K562 (cell line): ENCODE measurements around the gene CLIP1. TPM values are rescaled to one million over a fixed set of nuclear protein-coding genes. Genes with fewer than 3 reads are reported as not detected.

Source experiments
- ATAC-seq: fragments of 200-7000 bp; cut with Tn5 transposase; 3 replicates; pipeline ENCODE4 v1.9.1; 2020; ENCODE audit warnings: moderate library complexity
- BruUV-seq: library from RNA; stranded (reverse); fragments of 400-500 nt; replicated peaks from 2 replicates; lab custom pipeline; 2021; lab: Mats Ljungman, UMichigan
- CTCF ChIA-PET: fragments of 300-600 bp; formaldehyde crosslinking; extraction: SDS; loops from one replicate; lab custom pipeline; 2021; ENCODE audit warnings: low intra/inter-chr PET ratio; lab: Yijun Ruan, JAX
- POLR2A ChIA-PET: fragments of 300-600, 350-650 bp; sonication (Branson Sonifier 250); formaldehyde crosslinking; extraction: SDS; loops from one replicate; lab custom pipeline; 2021; ENCODE audit warnings: antibody characterized with exemption, inconsistent platforms; lab: Yijun Ruan, JAX
- DNase-seq, 4 experiments: peaks; one replicate each; pipeline versions ENCODE4 v3.0.0 to v3.0.0-alpha.2; 2011 to 2018; ENCODE audit warnings: low spot score in 3 of 4, mixed read lengths in 3 of 4; ENCODE audit errors: extremely low read depth in 1 of 4
- FAIRE-seq: peaks from 2 replicates; lab custom pipeline; 2011; peaks lifted over from hg19 to GRCh38; lab: Jason Lieb, UNC
- H2AFZ ChIP-seq: 2 replicates; pipeline ENCODE4 v1.6.0; 2011; ENCODE audit warnings: low read depth, low read length, control low read depth, inconsistent platforms
- H3K27ac ChIP-seq: fragments of 200-600 bp; 3 replicates; pipeline ENCODE4 v1.8.0; 2011; ENCODE audit warnings: low read depth, mild to moderate bottlenecking, control low read depth, inconsistent platforms, low read length, moderate library complexity, mixed read lengths; ENCODE audit errors: extremely low read depth
- H3K27me3 ChIP-seq, 2 experiments: fragments of 300-600 bp in 1 of 2; 2 replicates in 1 of 2; 3 replicates in 1 of 2; pipeline versions ENCODE4 v1.6.0 to v1.8.0; 2011; ENCODE audit warnings: inconsistent platforms in 2 of 2, low read length in 2 of 2, mild to moderate bottlenecking in 1 of 2, mixed read lengths in 1 of 2, moderate library complexity in 1 of 2; ENCODE audit not compliant: control insufficient read depth in 2 of 2, insufficient read depth in 2 of 2
- H3K36me3 ChIP-seq: fragments of 300-600 bp; 3 replicates; pipeline ENCODE4 v1.8.0; 2011; ENCODE audit warnings: mild to moderate bottlenecking, low read length, inconsistent platforms; ENCODE audit not compliant: control insufficient read depth, insufficient read depth
- H3K4me1 ChIP-seq, 2 experiments: fragments of 200-600 bp in 1 of 2; replicated peaks in 1 of 2; 2 replicates in 1 of 2; 3 replicates in 1 of 2; pipeline versions ENCODE4 v1.5.1 to v1.8.0; 2011; ENCODE audit warnings: inconsistent platforms in 2 of 2, low read length in 2 of 2, mild to moderate bottlenecking in 1 of 2, mixed read lengths in 1 of 2, moderate library complexity in 1 of 2; ENCODE audit not compliant: control insufficient read depth in 2 of 2, insufficient read depth in 2 of 2
- H3K4me2 ChIP-seq: 2 replicates; pipeline ENCODE4 v1.6.1; 2011; ENCODE audit warnings: low read length, control low read depth, inconsistent platforms, mixed read lengths; ENCODE audit not compliant: insufficient read depth
- H3K4me3 ChIP-seq: fragments of 200-600 bp; sonication (generic), shearing (Covaris generic); 2 replicates; pipeline ENCODE4 v1.5.1; 2016; ENCODE audit warnings: control low read depth, inconsistent platforms
- H3K79me2 ChIP-seq: fragments of 200-600 bp; 3 replicates; pipeline ENCODE4 v1.8.0; 2011; ENCODE audit warnings: low read length, inconsistent platforms; ENCODE audit not compliant: control insufficient read depth, insufficient read depth
- H3K9ac ChIP-seq, 2 experiments: 2 replicates each; pipeline versions ENCODE4 v1.6.0 to v1.6.1; 2011; ENCODE audit warnings: low read depth in 2 of 2, low read length in 2 of 2, control low read depth in 1 of 2, inconsistent platforms in 1 of 2, mild to moderate bottlenecking in 1 of 2, mixed read lengths in 1 of 2; ENCODE audit not compliant: insufficient read depth in 1 of 2
- H3K9me1 ChIP-seq: one replicate; pipeline ENCODE4 v1.6.0; 2011; ENCODE audit warnings: inconsistent platforms, mild to moderate bottlenecking, low read length, moderate library complexity; ENCODE audit not compliant: control insufficient read depth, insufficient read depth
- H3K9me3 ChIP-seq: replicated peaks from 2 replicates; pipeline ENCODE4 v1.5.1; 2011; ENCODE audit warnings: low read depth, low read length, inconsistent platforms; ENCODE audit not compliant: control insufficient read depth, insufficient read depth
- H4K20me1 ChIP-seq: replicated peaks from 2 replicates; pipeline ENCODE4 v1.6.1; 2011; ENCODE audit warnings: low read length, inconsistent platforms, mixed read lengths; ENCODE audit not compliant: control insufficient read depth, insufficient read depth
- BRCA1 ChIP-seq, 2 experiments: fragments of 450-650 bp in 1 of 2; sonication (generic) in 1 of 2; formaldehyde crosslinking in 1 of 2; IDR thresholded peaks; 2 replicates each; pipeline versions ENCODE4 v1.5.0 to v1.6.1; 2017 to 2020; ENCODE audit warnings: mild to moderate bottlenecking in 1 of 2, missing genetic modification reagents in 1 of 2
- CREM ChIP-seq: IDR thresholded peaks from 2 replicates; pipeline ENCODE4 v1.6.1; 2014; ENCODE audit warnings: antibody characterized with exemption, low read depth
- EZH2 ChIP-seq: IDR thresholded peaks from 2 replicates; pipeline ENCODE4 v1.6.1; 2012; ENCODE audit warnings: low read depth, mild to moderate bottlenecking, inconsistent platforms, low read length, borderline replicate concordance
- HNRNPL ChIP-seq: fragments of 200-400 bp; formaldehyde crosslinking; IDR thresholded peaks from 2 replicates; pipeline ENCODE4 v1.6.1; 2017; ENCODE audit warnings: low read depth, mild to moderate bottlenecking, low read length
- HNRNPUL1 ChIP-seq: fragments of 200-400 bp; formaldehyde crosslinking; IDR thresholded peaks from 2 replicates; pipeline ENCODE4 v1.6.1; 2017; ENCODE audit warnings: low read length
- KAT2B ChIP-seq: IDR thresholded peaks from one replicate; pipeline ENCODE4 v1.6.1; 2012; ENCODE audit warnings: low read depth, mild to moderate bottlenecking, control low read depth, inconsistent platforms, low read length, moderate library complexity
- KDM1A ChIP-seq, 2 experiments: fragments of 450-650 bp; IDR thresholded peaks; 2 replicates each; pipeline ENCODE4 v1.6.1; 2016; ENCODE audit warnings: mild to moderate bottlenecking in 2 of 2
- NFIC ChIP-seq: fragments of 450-650 bp; IDR thresholded peaks from 2 replicates; pipeline ENCODE4 v1.6.1; 2017; ENCODE audit warnings: mild to moderate bottlenecking, inconsistent platforms
- PBX2 ChIP-seq, 2 experiments: IDR thresholded peaks in 1 of 2; conservative IDR thresholded peaks in 1 of 2; 2 replicates each; pipeline ENCODE4 v1.6.1; 2016; ENCODE audit warnings: low read depth in 2 of 2, mild to moderate bottlenecking in 1 of 2, missing compliant biosample characterization in 1 of 2, missing genetic modification characterization in 1 of 2, moderate library complexity in 1 of 2
- RHOXF2B ChIP-seq: fragments of 250-450 bp; sonication (Bioruptor Pico); conservative IDR thresholded peaks from 2 replicates; pipeline ENCODE4 v1.5.1; 2021
- SLC30A9 ChIP-seq: fragments of 250-450 bp; sonication (Bioruptor Pico); IDR thresholded peaks from 2 replicates; pipeline ENCODE4 v1.8.0; 2022; ENCODE audit warnings: mild to moderate bottlenecking, moderate library complexity
- SRSF7 ChIP-seq: fragments of 200-400 bp; formaldehyde crosslinking; optimal IDR thresholded peaks from 2 replicates; pipeline ENCODE3; 2017; ENCODE audit warnings: mild to moderate bottlenecking, low read depth, low read length
- TEAD2 ChIP-seq: fragments of 450-650 bp; IDR thresholded peaks from 2 replicates; pipeline ENCODE4 v1.6.1; 2016; ENCODE audit warnings: missing genetic modification characterization, control low read depth, missing compliant biosample characterization
- WHSC1 ChIP-seq: IDR thresholded peaks from one replicate; pipeline ENCODE4 v1.6.1; 2012; ENCODE audit warnings: low read length, control low read depth, inconsistent platforms
- ZBTB12 ChIP-seq: fragments of 250-450 bp; sonication (Bioruptor Pico); IDR thresholded peaks from 2 replicates; pipeline ENCODE4 v1.4.0; 2020
- ZNF143 ChIP-seq: sonication (generic); formaldehyde crosslinking; IDR thresholded peaks from 2 replicates; pipeline ENCODE4 v1.9.0; 2022; ENCODE audit warnings: mild to moderate bottlenecking, missing genetic modification reagents
- ZNF717 ChIP-seq: fragments of 250-450 bp; sonication (Bioruptor Pico); IDR thresholded peaks from 2 replicates; pipeline ENCODE4 v1.5.0; 2021
- WGBS: fragments of 100-300 bp; shearing (Covaris generic); methylation state at CpG from one replicate; pipeline ENCODE4 v1.1.6; 2016; ENCODE audit warnings: low coverage, mixed read lengths; ENCODE audit not compliant: insufficient coverage; ENCODE audit errors: missing lambda C conversion rate; 5-methylcytosine and 5-hydroxymethylcytosine counted together
- in situ Hi-C: fragments of 300-500 bp; cut with MboI; formaldehyde crosslinking; loops from 4 replicates; pipeline ENCODE4 v1.15.0; 2018; ENCODE audit warnings: inconsistent platforms, mixed read lengths
- intact Hi-C: fragments of 100-400 bp; cut with micrococcal nuclease; formaldehyde crosslinking; loops from 2 replicates; pipeline ENCODE4 v1.14.2; 2022
- polyA plus RNA-seq, 8 experiments: library from polyadenylated mRNA; depleted of rRNA in 4 of 8; stranded (reverse) in 5 of 8; unstranded in 3 of 8; fragments of >200 nt; fragmentation: Nextera tagmentation in 2 of 8; fragmentation: Illumina TruSeq in 1 of 8; extraction: Ambion mirVana in 2 of 8; extraction: Trizol in 1 of 8; gene quantifications; 2 replicates each; pipeline versions ENCODE4 v1.2.1 to v1.2.3, GENCODE V29; 2011 to 2014; ENCODE audit warnings: inconsistent platforms in 1 of 8, missing spikeins in 1 of 8
- total RNA-seq, 7 experiments: library from RNA; depleted of rRNA in 6 of 7; stranded (reverse); fragments of >200 nt in 6 of 7; fragmentation: Illumina TruSeq in 2 of 7; extraction: Trizol in 2 of 7; gene quantifications; 2 replicates each; pipeline versions ENCODE4 v1.2.1 to v1.2.3, GENCODE V29; 2011 to 2021; ENCODE audit warnings: low replicate concordance in 1 of 7

CLIP1 gene
- total and polyA plus RNA-seq, 9 of the 15 experiments (the other 6 are each of a cell fraction or from before 2014, with no cell fraction given): 5.8 to 33.9 (median 27.6) TPM

- H3K36me3 ChIP-seq: peaks cover 18% of the 10 kb centered on the region; the same call in 1 of the 3 replicates
- H3K79me2 ChIP-seq: no peaks in the 10 kb centered on the region
- no peaks in the 10 kb centered on the region for H4K20me1 ChIP-seq
- DNase-seq: no peak
- ATAC-seq: no peak
- in situ Hi-C loops: no loop called here
- no peak overlapping the region for H3K4me3 ChIP-seq
- no peaks in the 10 kb centered on the region for H3K27me3 ChIP-seq
- no peaks in the 10 kb centered on the region for H3K9me3 ChIP-seq
- H3K27ac ChIP-seq: no peak overlapping the region
- 50% methylated on average over 4 of the region's 4 CpGs for WGBS
- BruUV-seq: no TSS peak
- no peak overlapping the region for H3K4me2 ChIP-seq
- FAIRE-seq: no peak
- TF ChIP-seq ZBTB12 (CRISPR knock-in tag) (no peak), ZNF717 (CRISPR knock-in tag) (no peak), WHSC1 (no peak), SLC30A9 (no peak), ZNF143 (no peak), HNRNPUL1 (no peak), BRCA1 (IDR thresholded peaks at IDR 0.05) (no peak), BRCA1 (CRISPR knock-in tag; IDR thresholded peaks at IDR 0.05) (no peak), TEAD2 (tag) (no peak), KAT2B (no peak), SRSF7 (no peak), NFIC (no peak), HNRNPL (no peak), CREM (no peak), EZH2 (no peak), RHOXF2B (CRISPR knock-in tag) (no peak), KDM1A (IDR thresholded peaks at IDR 0.05) (no peak), PBX2 (CRISPR knock-in tag; IDR thresholded peaks at IDR 0.05; ENCODE audit: low read depth) (no peak), PBX2 (tag; conservative IDR thresholded peaks at IDR 0.05; ENCODE audit: low read depth) (no peak)
- H3K4me1 ChIP-seq: no peaks in the 10 kb centered on the region
- no peaks in the 10 kb centered on the region for H3K9me1 ChIP-seq
- intact Hi-C loops: no loop called here
- CTCF ChIA-PET: no interaction called here
- no peak overlapping the region for H2AFZ ChIP-seq
- POLR2A ChIA-PET: no interaction called here
- H3K9ac ChIP-seq: no peak overlapping the region
Observed at GRCh38 chr12:122303068-122303467, 119.4 kb downstream of the CLIP1 start.
